Measurements from ENCODE around the gene TCEA2. TPM values are rescaled to one million over a fixed set of nuclear protein-coding genes. Genes with fewer than 3 reads are reported as not detected.

The TCEA2 gene
- total and polyA plus RNA-seq, 2 of the 13 experiments (the other 11 are each of a cell fraction or from before 2014, with no cell fraction given), result 28.1 to 33.7 TPM

- TF ChIP-seq TFE3 (CRISPR knock-in tag; IDR thresholded peaks at IDR 0.05), result peak; percentile 66
- no peak for TF ChIP-seq ARNT (IDR thresholded peaks at IDR 0.05)
- peak; percentile 99 for TF ChIP-seq ZBTB34 (CRISPR knock-in tag; IDR thresholded peaks at IDR 0.05)
- TF ChIP-seq ZNF430 (CRISPR knock-in tag; IDR thresholded peaks at IDR 0.05), result no peak; the same call in 1 of the 2 replicates
- 0 out of 2 replicates have a peak, but pooled peaks have one; percentile 35 for TF ChIP-seq PHF20 (CRISPR knock-in tag; IDR thresholded peaks at IDR 0.05)
- TF ChIP-seq, protein P1, sequence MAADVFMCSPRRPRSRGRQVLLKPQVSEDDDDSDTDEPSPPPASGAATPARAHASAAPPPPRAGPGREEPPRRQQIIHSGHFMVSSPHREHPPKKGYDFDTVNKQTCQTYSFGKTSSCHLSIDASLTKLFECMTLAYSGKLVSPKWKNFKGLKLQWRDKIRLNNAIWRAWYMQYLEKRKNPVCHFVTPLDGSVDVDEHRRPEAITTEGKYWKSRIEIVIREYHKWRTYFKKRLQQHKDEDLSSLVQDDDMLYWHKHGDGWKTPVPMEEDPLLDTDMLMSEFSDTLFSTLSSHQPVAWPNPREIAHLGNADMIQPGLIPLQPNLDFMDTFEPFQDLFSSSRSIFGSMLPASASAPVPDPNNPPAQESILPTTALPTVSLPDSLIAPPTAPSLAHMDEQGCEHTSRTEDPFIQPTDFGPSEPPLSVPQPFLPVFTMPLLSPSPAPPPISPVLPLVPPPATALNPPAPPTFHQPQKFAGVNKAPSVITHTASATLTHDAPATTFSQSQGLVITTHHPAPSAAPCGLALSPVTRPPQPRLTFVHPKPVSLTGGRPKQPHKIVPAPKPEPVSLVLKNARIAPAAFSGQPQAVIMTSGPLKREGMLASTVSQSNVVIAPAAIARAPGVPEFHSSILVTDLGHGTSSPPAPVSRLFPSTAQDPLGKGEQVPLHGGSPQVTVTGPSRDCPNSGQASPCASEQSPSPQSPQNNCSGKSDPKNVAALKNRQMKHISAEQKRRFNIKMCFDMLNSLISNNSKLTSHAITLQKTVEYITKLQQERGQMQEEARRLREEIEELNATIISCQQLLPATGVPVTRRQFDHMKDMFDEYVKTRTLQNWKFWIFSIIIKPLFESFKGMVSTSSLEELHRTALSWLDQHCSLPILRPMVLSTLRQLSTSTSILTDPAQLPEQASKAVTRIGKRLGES (CRISPR knock-in tag; IDR thresholded peaks at IDR 0.05; ENCODE audit: borderline replicate concordance), result no peak
- no peak for TF ChIP-seq KLF12 (CRISPR knock-in tag; IDR thresholded peaks at IDR 0.05; ENCODE audit: borderline replicate concordance)
- TF ChIP-seq PTBP1 (IDR thresholded peaks at IDR 0.05; ENCODE audit: low read depth, low read length, poor library complexity, severe bottlenecking), result peak; percentile 83
- TF ChIP-seq FOXA3 (CRISPR knock-in tag; IDR thresholded peaks at IDR 0.05), result peak; percentile 77
- peak; percentile 83 for TF ChIP-seq U2AF1 (optimal IDR thresholded peaks at IDR 0.05; ENCODE audit: low read depth, low read length)
- TF ChIP-seq SMYD3 (CRISPR knock-in tag; IDR thresholded peaks at IDR 0.05), result peak; percentile 92; the same call in 1 of the 2 replicates
- no peak for TF ChIP-seq MXD1 (CRISPR knock-in tag; IDR thresholded peaks at IDR 0.05)
- TF ChIP-seq, protein P2, sequence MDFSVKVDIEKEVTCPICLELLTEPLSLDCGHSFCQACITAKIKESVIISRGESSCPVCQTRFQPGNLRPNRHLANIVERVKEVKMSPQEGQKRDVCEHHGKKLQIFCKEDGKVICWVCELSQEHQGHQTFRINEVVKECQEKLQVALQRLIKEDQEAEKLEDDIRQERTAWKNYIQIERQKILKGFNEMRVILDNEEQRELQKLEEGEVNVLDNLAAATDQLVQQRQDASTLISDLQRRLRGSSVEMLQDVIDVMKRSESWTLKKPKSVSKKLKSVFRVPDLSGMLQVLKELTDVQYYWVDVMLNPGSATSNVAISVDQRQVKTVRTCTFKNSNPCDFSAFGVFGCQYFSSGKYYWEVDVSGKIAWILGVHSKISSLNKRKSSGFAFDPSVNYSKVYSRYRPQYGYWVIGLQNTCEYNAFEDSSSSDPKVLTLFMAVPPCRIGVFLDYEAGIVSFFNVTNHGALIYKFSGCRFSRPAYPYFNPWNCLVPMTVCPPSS (IDR thresholded peaks at IDR 0.05), result no peak
- TF ChIP-seq ZBTB7A (CRISPR knock-in tag; IDR thresholded peaks at IDR 0.05), result peak; percentile 96
- TF ChIP-seq DMAP1 (CRISPR knock-in tag; IDR thresholded peaks at IDR 0.05), result peak; percentile 71
- TF ChIP-seq MAF1 (CRISPR knock-in tag; IDR thresholded peaks at IDR 0.05; ENCODE audit: borderline replicate concordance), result no peak
These were observed 38.6 kb upstream of the TCEA2 start (continued) for GRCh38 chr20:64024141-64024990.
